Measurements from ENCODE around the gene IP6K3. TPM values are rescaled to one million over a fixed set of nuclear protein-coding genes. Genes with fewer than 3 reads are reported as not detected.

IP6K3 gene
- total RNA-seq, 4 donors from 2014 or later, result 0.19 to 2.2 (median 0.45) TPM

DNA sequence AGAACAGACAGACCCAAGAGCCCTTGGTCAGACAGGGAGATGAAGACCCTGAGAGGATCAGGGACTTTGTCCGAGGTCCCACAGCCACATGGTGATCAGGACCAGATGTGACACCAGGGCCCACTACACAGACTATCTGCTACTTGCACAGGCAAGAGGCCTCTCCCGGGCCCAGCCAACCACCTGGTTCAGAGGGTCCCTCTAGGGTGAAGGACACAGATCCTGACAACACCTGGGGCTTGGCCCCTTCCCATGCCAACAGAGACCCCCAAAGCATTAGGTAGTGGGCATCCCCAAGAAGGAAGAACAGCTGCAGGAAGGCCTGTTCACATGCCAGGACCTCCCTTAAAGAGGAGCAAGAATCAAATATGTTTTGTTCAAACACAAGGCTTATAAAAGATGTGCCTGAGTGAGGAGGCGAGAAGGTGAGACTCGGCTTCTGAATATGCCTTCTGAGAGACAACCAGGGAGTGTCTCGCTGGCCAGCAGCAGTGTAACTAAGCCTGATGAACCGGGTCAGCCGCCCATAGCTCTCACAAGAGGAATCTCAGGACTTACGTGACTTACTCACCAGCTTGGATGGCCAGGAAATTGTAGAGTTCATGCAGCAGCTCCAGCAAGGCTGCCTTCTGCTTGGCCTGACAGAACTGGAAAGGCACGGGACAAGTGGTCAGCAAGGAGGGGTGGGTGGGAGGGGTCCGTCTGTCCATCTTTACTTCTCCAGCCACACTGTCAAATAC is 37.2 kb upstream of the IP6K3 start:
- TF ChIP-seq, protein P1, sequence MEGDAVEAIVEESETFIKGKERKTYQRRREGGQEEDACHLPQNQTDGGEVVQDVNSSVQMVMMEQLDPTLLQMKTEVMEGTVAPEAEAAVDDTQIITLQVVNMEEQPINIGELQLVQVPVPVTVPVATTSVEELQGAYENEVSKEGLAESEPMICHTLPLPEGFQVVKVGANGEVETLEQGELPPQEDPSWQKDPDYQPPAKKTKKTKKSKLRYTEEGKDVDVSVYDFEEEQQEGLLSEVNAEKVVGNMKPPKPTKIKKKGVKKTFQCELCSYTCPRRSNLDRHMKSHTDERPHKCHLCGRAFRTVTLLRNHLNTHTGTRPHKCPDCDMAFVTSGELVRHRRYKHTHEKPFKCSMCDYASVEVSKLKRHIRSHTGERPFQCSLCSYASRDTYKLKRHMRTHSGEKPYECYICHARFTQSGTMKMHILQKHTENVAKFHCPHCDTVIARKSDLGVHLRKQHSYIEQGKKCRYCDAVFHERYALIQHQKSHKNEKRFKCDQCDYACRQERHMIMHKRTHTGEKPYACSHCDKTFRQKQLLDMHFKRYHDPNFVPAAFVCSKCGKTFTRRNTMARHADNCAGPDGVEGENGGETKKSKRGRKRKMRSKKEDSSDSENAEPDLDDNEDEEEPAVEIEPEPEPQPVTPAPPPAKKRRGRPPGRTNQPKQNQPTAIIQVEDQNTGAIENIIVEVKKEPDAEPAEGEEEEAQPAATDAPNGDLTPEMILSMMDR (IDR thresholded peaks at IDR 0.05), result no peak
- ATAC-seq (ENCODE audit: low FRiP score) (no peak), DNase-seq (ENCODE audit: low spot score) (no peak)

DNA sequence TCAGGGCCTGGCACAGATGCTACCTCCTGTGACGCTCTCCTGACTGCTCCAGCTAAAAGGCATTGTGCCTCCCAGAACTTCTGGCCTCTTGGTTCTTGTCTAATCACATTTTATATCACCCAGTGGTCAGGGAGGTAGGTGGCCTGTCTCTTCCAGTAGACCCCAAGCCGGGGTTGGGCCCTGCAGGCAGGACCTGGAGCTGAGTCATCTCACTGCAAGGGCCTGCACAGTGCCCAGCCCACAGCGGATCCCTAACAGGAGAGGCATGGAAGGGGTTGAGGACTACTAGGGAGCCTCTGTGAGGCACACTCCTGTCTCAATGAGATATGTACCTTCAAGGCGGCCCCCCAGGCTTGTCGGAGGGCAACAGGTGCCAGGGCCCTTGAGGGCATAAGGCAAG is 35.9 kb upstream of the IP6K3 start:
- ATAC-seq (ENCODE audit: low FRiP score) (no peak), DNase-seq (ENCODE audit: low spot score) (no peak)
- TF ChIP-seq, protein P1 (IDR thresholded peaks at IDR 0.05), result no peak

DNA sequence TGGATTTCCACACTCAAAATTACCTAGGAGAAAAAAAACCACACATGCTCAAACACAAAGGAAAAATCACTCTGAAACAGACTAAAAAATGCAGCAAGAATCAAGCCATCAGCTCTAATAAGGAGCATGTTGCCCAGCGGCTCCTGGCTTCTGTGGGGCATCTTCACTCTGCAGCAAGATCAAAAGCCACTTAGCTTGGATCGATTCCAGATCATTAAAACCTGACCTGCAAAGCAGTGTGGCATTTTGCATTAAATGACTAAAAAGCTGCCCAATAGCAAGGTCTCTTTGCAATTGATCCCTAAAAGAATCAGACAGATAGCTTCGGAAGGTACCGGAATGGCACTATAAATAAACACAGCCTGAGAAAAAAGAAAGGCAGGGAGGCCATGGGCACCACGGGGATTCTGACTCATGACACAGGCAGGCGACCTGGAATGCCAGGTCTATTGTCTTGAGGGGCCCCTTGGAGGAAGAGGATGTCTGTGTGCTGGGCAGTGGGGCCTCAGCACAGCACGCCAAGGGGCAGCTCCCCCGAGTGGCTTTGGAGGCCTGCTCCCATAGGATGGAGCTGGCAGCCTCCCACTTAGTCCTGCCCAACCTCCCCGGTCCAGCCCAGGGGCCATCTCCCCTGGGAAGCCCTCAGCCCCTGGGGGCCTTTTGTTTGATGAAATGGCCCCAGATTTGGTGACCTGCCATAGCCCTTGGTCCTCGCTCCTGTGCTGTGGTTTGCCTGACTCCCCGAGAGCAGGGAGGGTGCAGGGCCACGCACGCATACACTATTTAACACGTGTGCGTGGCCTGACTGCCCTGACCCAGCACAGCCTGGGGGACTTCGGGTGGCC is 34.6 kb upstream of the IP6K3 start:
- TF ChIP-seq, protein P1 (IDR thresholded peaks at IDR 0.05), result no peak
- ATAC-seq (ENCODE audit: low FRiP score) (no peak), DNase-seq (ENCODE audit: low spot score) (no peak)

DNA sequence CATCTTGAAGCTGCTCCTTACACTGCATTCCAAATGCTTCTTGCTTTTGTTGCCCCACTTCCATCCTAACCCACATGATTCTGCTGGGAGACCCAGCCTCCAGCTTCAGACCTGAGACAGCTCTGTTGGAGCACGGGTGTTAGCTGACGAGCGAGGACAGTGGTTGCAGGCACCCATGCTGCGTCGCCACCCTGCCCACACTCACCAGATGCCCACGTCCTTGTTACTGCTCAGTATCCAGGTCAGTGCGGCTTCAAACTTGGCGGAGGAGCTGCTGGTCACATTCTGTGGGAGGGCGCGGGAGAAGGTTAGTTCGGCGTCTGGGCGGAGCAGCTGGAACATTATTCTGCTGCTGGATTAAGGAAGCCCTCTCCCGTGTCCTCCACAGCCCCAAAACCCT is 33.2 kb upstream of the IP6K3 start:
- ATAC-seq (ENCODE audit: low FRiP score), result no peak
- TF ChIP-seq, protein P1 (IDR thresholded peaks at IDR 0.05), result no peak
- no peak for DNase-seq (ENCODE audit: low spot score)

DNA sequence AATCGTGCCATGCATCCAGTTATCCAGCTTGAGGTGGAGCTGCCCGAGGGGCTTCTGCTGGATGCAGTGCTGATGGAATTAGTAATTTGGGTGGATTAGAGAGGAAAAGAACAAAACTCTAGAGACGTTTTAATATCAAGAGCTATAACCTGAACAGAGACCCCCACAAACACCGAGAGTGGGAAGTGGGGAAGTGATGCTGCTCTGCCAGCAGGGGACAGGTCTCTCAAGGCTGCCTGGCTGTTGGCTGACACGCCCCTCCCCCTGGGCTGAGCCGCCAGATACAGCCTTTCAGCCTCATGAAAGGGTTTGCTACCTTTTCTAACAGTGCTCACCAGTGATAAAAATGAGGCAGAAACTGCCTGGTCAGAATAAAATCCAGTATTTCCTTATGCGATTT is 32.6 kb upstream of the IP6K3 start:
- DNase-seq (ENCODE audit: low spot score) (no peak), ATAC-seq (ENCODE audit: low FRiP score) (no peak)
- TF ChIP-seq, protein P1 (IDR thresholded peaks at IDR 0.05), result no peak

DNA sequence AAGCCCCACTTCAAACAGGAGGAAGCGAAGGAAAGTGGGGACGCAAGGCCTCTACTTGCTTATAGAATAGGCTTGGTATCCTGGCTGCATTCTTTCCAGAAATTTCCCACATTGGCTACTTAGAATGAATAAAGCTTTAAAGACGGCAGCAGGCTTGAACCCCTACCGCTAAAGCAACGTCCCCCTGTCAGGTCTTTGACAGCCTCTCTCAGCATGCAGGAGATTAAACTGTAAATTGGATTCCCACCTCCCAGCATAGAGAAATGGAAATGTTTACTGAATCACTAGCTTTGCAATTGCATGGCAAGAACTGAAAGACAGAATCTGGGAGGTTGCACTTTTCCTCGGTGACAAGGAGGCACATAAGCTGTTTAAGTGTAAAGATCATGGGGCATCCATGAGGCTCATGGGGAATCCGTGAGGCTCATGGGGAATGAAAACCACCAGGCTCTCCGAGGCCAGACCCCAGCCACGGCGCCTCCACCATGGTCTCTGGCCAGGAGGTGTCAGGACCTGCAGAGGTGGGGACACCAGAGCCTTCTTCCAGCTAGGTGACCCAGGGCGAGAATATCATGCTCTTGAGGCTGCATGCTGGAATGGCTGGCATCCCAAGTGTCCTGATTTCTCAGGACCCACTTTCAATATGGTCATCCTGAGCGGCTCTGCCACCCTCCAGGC is 31.9 kb upstream of the IP6K3 start:
- DNase-seq (ENCODE audit: low spot score), result no peak
- TF ChIP-seq, protein P1 (IDR thresholded peaks at IDR 0.05), result no peak

More for the DNA sequence above, 31.9 kb upstream of the IP6K3 start:
- ATAC-seq (ENCODE audit: low FRiP score), result no peak
